HEK293 (cell line): Measurements from ENCODE around the gene OXSR1.

Experiments
- HOXC10 ChIP-seq: sonication (generic); formaldehyde crosslinking; IDR thresholded peaks from 2 replicates; pipeline ENCODE4 v1.8.1; 2023; ENCODE audit warnings: mild to moderate bottlenecking, missing genetic modification reagents
- ZBTB7A ChIP-seq: fragments of 450-650 bp; formaldehyde crosslinking; IDR thresholded peaks from 2 replicates; pipeline ENCODE4 v1.5.1; 2016; ENCODE audit warnings: low read depth, missing biosample characterization, missing genetic modification characterization
- ZEB2 ChIP-seq: fragments of 450-650 bp; formaldehyde crosslinking; IDR thresholded peaks from 2 replicates; pipeline ENCODE4 v1.5.1; 2016; ENCODE audit warnings: missing biosample characterization, missing genetic modification characterization
- ZNF10 ChIP-seq: fragments of 450-650 bp; formaldehyde crosslinking; IDR thresholded peaks from 2 replicates; pipeline ENCODE4 v1.5.1; 2017; ENCODE audit warnings: missing biosample characterization, missing genetic modification characterization
- ZNF174 ChIP-seq: fragments of 450-650 bp; formaldehyde crosslinking; IDR thresholded peaks from 2 replicates; pipeline ENCODE4 v1.5.0; 2017; ENCODE audit warnings: missing biosample characterization, mild to moderate bottlenecking, missing genetic modification characterization
- ZNF24 ChIP-seq: fragments of 450-650 bp; formaldehyde crosslinking; IDR thresholded peaks from 2 replicates; pipeline ENCODE4 v1.5.1; 2016; ENCODE audit warnings: missing biosample characterization, missing genetic modification characterization
- ZNF354C ChIP-seq: fragments of 450-650 bp; formaldehyde crosslinking; IDR thresholded peaks from 2 replicates; pipeline ENCODE4 v1.5.1; 2016; ENCODE audit warnings: missing biosample characterization, missing genetic modification characterization, low read depth, borderline replicate concordance
- ZNF394 ChIP-seq: fragments of 450-650 bp; formaldehyde crosslinking; IDR thresholded peaks from 2 replicates; pipeline ENCODE4 v1.5.1; 2016; ENCODE audit warnings: missing biosample characterization, missing genetic modification characterization, mild to moderate bottlenecking, moderate library complexity, borderline replicate concordance
- ZNF510 ChIP-seq: fragments of 450-650 bp; formaldehyde crosslinking; IDR thresholded peaks from 2 replicates; pipeline ENCODE4 v1.5.1; 2018; ENCODE audit warnings: mild to moderate bottlenecking, missing genetic modification characterization, missing biosample characterization; ENCODE audit not compliant: insufficient replicate concordance
- TF ChIP-seq, protein P1 (sequence below): fragments of 450-650 bp; formaldehyde crosslinking; IDR thresholded peaks from 2 replicates; pipeline ENCODE4 v1.5.1; 2016; ENCODE audit warnings: missing biosample characterization, missing genetic modification characterization
- TF ChIP-seq, protein P2 (sequence below): fragments of 450-650 bp; formaldehyde crosslinking; IDR thresholded peaks from 2 replicates; pipeline ENCODE4 v1.5.1; 2017; ENCODE audit warnings: missing biosample characterization, missing genetic modification characterization
- TF ChIP-seq, protein P3 (sequence below): fragments of 450-650 bp; formaldehyde crosslinking; IDR thresholded peaks from 2 replicates; pipeline ENCODE4 v1.5.1; 2016; ENCODE audit warnings: missing biosample characterization, missing genetic modification characterization, borderline replicate concordance
- TF ChIP-seq, protein P4 (sequence below): fragments of 450-650 bp; formaldehyde crosslinking; IDR thresholded peaks from 2 replicates; pipeline ENCODE4 v1.5.1; 2016; ENCODE audit warnings: missing biosample characterization, missing genetic modification characterization
- TF ChIP-seq, protein P5 (sequence below): fragments of 450-650 bp; formaldehyde crosslinking; IDR thresholded peaks from 2 replicates; pipeline ENCODE4 v1.5.1; 2016; ENCODE audit warnings: missing biosample characterization, missing genetic modification characterization

DNA sequence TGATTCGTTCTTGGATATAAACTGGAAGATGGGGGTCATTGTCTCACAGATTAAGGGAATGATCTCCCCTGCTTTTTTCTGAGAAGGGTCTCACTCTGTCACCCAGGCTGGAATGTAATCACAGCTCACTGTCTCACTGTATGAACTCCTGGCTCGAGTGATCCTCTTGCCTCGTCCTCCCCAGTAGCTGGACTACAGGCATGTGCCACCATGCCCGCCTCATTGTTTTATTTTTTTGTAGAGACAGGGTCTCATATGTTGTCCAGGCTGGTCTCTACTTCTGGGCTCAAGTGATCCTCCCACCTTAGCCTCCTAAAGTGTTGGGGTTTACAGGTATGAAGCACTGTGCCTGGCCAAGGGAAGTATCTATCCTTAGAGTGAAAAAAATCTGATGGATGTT lies 5.4 kb downstream of the OXSR1 start:
- no peak for TF ChIP-seq ZNF394 (tag by site-specific recombination)
- TF ChIP-seq, protein P1, sequence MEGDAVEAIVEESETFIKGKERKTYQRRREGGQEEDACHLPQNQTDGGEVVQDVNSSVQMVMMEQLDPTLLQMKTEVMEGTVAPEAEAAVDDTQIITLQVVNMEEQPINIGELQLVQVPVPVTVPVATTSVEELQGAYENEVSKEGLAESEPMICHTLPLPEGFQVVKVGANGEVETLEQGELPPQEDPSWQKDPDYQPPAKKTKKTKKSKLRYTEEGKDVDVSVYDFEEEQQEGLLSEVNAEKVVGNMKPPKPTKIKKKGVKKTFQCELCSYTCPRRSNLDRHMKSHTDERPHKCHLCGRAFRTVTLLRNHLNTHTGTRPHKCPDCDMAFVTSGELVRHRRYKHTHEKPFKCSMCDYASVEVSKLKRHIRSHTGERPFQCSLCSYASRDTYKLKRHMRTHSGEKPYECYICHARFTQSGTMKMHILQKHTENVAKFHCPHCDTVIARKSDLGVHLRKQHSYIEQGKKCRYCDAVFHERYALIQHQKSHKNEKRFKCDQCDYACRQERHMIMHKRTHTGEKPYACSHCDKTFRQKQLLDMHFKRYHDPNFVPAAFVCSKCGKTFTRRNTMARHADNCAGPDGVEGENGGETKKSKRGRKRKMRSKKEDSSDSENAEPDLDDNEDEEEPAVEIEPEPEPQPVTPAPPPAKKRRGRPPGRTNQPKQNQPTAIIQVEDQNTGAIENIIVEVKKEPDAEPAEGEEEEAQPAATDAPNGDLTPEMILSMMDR (tag by site-specific recombination): no peak
- TF ChIP-seq ZEB2 (tag by site-specific recombination): no peak
- TF ChIP-seq ZNF10: no peak
- TF ChIP-seq, protein P2, sequence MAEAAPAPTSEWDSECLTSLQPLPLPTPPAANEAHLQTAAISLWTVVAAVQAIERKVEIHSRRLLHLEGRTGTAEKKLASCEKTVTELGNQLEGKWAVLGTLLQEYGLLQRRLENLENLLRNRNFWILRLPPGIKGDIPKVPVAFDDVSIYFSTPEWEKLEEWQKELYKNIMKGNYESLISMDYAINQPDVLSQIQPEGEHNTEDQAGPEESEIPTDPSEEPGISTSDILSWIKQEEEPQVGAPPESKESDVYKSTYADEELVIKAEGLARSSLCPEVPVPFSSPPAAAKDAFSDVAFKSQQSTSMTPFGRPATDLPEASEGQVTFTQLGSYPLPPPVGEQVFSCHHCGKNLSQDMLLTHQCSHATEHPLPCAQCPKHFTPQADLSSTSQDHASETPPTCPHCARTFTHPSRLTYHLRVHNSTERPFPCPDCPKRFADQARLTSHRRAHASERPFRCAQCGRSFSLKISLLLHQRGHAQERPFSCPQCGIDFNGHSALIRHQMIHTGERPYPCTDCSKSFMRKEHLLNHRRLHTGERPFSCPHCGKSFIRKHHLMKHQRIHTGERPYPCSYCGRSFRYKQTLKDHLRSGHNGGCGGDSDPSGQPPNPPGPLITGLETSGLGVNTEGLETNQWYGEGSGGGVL (tag by site-specific recombination): no peak
- TF ChIP-seq ZBTB7A: no peak
- no peak for TF ChIP-seq ZNF354C (tag by site-specific recombination)
- TF ChIP-seq HOXC10: no peak
- TF ChIP-seq, protein P3, sequence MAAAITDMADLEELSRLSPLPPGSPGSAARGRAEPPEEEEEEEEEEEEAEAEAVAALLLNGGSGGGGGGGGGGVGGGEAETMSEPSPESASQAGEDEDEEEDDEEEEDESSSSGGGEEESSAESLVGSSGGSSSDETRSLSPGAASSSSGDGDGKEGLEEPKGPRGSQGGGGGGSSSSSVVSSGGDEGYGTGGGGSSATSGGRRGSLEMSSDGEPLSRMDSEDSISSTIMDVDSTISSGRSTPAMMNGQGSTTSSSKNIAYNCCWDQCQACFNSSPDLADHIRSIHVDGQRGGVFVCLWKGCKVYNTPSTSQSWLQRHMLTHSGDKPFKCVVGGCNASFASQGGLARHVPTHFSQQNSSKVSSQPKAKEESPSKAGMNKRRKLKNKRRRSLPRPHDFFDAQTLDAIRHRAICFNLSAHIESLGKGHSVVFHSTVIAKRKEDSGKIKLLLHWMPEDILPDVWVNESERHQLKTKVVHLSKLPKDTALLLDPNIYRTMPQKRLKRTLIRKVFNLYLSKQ (tag by site-specific recombination): no peak
- TF ChIP-seq ZNF174 (tag by site-specific recombination): no peak
- TF ChIP-seq, protein P4, sequence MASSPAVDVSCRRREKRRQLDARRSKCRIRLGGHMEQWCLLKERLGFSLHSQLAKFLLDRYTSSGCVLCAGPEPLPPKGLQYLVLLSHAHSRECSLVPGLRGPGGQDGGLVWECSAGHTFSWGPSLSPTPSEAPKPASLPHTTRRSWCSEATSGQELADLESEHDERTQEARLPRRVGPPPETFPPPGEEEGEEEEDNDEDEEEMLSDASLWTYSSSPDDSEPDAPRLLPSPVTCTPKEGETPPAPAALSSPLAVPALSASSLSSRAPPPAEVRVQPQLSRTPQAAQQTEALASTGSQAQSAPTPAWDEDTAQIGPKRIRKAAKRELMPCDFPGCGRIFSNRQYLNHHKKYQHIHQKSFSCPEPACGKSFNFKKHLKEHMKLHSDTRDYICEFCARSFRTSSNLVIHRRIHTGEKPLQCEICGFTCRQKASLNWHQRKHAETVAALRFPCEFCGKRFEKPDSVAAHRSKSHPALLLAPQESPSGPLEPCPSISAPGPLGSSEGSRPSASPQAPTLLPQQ: no peak
- no peak for TF ChIP-seq ZNF24
- TF ChIP-seq, protein P5, sequence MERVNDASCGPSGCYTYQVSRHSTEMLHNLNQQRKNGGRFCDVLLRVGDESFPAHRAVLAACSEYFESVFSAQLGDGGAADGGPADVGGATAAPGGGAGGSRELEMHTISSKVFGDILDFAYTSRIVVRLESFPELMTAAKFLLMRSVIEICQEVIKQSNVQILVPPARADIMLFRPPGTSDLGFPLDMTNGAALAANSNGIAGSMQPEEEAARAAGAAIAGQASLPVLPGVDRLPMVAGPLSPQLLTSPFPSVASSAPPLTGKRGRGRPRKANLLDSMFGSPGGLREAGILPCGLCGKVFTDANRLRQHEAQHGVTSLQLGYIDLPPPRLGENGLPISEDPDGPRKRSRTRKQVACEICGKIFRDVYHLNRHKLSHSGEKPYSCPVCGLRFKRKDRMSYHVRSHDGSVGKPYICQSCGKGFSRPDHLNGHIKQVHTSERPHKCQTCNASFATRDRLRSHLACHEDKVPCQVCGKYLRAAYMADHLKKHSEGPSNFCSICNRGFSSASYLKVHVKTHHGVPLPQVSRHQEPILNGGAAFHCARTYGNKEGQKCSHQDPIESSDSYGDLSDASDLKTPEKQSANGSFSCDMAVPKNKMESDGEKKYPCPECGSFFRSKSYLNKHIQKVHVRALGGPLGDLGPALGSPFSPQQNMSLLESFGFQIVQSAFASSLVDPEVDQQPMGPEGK (tag by site-specific recombination): no peak
- TF ChIP-seq ZNF510 (tag by site-specific recombination): no peak
